GM18907 (cell line): Measurements from ENCODE around the gene MFSD2A.
A peak's percentile ranks its signal among the peaks of the same experiment; 100 is the strongest.
"Not testable (repeated sequence)": the region's sequence is repeated elsewhere in the genome, so short reads cannot be mapped to it uniquely, and the experiment has no call there.

Experiments used
- ATAC-seq: cut with Tn5 transposase; IDR thresholded peaks from one replicate; pipeline ENCODE4 v1.9.1; 2021; ENCODE audit warnings: mild to moderate bottlenecking, moderate library complexity; ENCODE audit not compliant: unreplicated experiment

MFSD2A gene

GRCh38 chr1:39964552-39964951, 9.6 kb downstream of the MFSD2A start:
- ATAC-seq, result no peak

GRCh38 chr1:39965044-39965443, 10.1 kb downstream of the MFSD2A start:
- ATAC-seq, result no peak

GRCh38 chr1:39969048-39969447, 14.1 kb downstream of the MFSD2A start:
- ATAC-seq, result no peak

- ATAC-seq, result no peak
Observed at GRCh38 chr1:39969531-39970270, 14.8 kb downstream of the MFSD2A start.

DNA sequence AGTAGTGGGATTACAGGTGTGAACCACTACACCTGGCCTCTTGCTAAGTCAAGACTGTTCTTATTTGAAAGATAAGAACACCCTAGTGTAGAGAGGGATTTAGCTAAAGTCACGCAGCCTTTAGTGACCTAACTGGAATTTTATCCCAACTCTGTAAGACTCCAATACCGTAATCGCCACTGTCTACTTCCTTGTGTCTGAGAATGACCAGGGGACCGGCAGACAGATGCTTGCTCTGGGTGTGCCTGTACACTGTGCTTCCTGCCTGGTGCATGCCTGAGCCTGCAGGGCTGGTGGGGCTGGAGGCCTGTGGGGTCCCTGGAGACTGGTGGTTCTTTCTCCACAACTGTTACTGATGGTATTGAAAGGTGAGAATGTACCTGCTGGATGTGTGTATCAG, 15.3 kb downstream of the MFSD2A start:
- ATAC-seq, result no peak

- ATAC-seq, result no peak
Observed at GRCh38 chr1:39971138-39971537, 16.2 kb downstream of the MFSD2A start.

DNA sequence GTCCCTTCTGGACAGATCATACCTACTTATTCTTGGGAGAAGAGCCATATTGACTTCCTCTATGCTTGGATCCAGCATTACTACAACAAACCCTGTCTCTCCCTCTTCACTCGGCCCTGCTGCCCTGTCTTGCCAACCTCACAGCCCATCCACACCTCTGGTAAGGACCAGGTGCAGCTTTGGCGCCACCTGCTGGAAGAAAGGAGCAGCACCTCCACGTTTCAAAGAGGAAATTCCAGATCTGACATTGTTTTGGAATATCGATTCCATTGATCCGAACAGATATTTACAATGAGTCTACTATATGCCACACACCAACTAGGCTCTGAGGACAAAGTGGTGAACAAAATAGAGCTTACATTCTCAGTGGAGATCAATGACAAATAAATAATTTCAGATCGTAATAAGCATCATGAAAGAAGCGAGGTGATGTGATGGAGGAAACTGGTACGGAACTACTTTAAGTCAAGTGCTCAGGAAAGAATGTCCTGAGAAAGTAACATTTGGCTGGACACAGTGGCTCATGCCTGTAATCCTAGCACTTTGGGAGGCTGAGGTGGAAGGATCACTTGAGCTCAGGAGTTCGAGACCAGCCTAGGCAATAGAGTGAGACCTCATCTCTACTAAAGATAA, 18.7 kb downstream of the MFSD2A start:
- no peak for ATAC-seq

GRCh38 chr1:39976732-39977131, 21.8 kb downstream of the MFSD2A start:
- no peak for ATAC-seq

DNA sequence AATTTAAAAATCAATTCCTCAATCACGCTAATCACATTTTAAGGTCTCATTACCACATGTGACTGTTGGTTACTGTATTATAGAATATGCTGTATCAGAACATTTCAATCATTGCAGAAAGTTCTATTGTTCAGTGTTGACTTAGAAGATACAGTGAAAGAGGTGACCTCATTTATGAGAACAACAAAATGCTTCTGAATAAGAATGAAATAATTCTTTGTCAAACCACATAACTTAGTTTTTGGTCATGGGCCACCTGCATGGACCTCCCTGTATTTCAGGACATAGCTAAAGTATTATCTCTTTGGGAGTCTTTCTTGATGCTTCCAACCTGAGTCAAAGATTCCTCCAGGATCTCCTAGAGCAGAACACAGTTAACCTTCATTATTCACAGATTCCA, 22.3 kb downstream of the MFSD2A start:
- ATAC-seq, result no peak

DNA sequence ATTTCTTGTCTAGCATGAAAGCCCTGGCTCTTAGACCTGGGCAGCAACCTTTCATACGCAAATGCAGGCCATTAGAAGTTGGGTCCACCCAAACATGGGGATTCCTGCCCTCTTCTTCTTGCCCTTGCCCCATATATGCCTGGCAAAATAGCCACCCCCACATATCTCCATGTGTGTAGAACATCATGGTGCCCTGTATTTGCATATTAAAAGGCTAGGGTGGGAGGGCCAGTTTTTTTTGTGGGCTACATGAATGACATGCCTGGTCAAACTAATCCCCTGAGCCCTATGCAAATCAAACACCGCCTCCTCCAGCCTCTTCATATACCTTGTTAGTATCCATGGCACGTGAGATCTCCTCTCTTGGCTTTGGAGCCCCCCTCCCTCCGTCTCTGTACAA, 24.7 kb downstream of the MFSD2A start:
- ATAC-seq, result no peak

GRCh38 chr1:39980555-39981313, 25.8 kb downstream of the MFSD2A start:
- ATAC-seq, result no peak

DNA sequence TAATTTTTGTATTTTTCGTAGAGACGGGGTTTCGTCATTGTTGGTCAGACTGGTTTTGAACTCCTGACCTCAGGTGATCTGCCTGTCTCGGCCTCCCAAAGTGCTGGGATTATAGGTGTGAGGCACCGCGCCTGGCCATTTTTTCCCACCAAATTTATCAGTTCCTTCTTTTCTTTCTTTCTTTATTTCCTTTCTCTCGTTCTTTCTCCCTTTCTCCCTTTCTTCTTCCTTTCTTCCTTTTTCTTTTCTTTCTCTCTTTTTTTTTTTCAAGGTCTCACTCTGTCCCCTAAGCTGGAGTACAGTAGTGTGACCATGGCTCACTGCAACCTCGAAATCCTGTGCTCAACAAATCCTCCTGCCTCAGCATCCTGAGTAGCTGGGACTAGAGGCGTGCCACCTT, 26.4 kb downstream of the MFSD2A start:
- ATAC-seq, result no peak

- no peak for ATAC-seq
Observed at GRCh38 chr1:39981945-39982344, 27.0 kb downstream of the MFSD2A start.

DNA sequence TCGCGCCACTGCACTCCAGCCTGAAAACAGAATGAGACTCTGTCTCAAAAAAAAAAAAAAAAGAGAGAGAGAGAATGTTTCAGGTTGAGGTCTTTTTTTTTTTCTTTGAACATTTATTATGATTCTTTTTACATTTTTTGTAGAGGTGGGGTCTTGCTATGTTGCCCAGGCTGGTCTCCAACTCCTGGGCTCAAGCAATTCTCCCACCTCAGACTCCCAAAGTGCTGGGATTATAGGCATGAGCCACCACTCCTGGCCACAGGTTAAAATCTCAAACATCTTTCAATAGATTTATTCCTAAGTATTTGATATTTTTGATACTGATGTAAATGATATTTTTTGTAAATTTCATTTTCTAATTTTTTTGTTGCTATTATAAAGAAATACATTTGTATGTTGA, 29.5 kb downstream of the MFSD2A start:
- ATAC-seq, result not testable (repeated sequence)

GRCh38 chr1:39984951-39985350, 30.0 kb downstream of the MFSD2A start:
- no peak for ATAC-seq

DNA sequence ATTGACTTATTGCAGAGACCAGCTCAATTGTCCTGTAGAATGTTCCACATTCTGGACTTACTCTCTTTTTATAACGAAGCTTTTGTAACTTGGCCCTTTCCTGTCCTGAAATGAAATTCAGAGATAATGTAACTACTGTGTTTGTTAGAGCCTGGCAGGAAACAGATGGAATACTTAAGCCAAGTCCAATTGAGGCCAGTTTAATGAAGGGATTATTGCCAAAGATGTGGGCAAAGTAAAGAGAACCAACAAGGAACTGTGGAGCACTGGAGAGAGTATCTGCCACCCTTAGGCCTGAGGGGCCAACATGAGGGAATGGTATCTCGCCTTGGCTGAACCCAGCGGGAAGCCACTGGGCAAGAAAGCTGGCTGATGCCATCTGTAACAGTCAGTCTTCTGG, 32.9 kb downstream of the MFSD2A start:
- ATAC-seq, result no peak

DNA sequence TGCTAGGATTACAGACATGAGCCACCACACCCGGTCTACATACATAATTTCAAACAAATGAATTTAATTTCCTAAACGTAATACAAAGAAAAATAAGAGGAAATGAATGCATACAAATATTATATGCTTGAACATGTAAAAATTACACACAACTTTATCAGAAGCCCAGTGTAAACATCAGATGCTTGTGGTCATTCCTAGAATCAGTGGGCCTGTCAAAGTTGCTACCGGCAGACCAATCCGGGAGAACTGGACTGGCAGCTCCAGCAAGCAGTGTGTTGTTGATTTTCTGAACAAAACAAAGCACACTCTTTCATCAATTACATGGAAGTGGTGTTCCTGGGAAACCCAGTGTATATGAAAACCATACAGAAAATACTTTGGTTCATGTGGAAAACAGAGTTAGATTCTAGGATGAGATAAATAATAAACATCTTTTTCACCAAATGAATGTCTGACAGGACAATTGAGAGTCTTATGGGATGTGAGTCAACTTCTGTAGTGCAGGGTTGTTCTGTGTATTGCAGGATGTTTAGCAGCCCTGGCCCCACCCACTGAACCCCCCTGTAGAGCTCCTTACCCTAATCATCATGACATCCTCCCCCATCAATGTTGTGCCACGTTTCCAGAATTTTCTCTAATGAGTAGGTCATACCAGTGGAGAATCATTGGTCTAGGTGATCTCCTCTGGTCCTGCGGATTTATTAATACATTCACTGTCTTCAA, 33.8 kb downstream of the MFSD2A start:
- no peak for ATAC-seq

DNA sequence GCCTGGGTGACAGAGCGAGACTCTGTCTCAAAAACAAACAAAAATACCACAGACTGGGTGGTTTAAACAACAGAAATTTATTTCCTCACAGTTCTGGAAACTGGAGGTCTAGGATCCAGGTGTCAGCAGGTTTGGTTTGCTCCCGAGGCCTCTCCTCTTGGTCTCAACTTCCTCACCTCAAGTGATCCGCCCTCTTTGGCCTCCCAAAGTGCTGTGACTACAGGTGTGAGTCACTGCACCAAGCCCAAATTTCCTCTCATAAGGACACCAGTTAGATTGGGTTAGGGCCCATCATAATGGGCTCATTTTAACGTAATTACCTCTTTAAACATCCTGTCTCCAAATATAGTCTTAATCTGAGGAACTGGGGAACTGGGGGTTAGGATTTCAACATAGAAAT, 35.5 kb downstream of the MFSD2A start:
- ATAC-seq, result no peak

DNA sequence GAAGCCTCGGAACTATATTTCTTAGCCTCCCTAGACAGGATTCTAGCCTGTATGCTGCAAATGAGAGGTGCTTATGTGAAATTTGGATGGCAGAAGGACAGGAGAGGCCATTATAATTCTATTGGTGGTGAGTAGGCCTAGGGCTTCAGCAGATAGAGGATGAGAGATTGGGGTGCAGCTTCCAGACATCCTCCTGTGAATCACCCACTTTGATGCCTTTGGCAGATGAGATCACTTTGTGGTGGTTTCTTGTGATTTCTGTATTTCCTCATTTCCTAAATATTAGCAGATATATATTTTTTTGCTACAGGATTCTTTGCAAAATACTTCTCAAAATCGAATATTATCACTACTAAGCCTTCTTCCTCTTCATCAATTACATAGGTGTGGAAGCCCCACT, 37.3 kb downstream of the MFSD2A start:
- ATAC-seq, result no peak

GRCh38 chr1:39992888-39993287, 37.9 kb downstream of the MFSD2A start:
- ATAC-seq, result no peak

GRCh38 chr1:39995973-39996393, 41.0 kb downstream of the MFSD2A start:
- ATAC-seq, result peak; percentile 74
